Inflammatory macrophage treated with lipopolysaccharide for 1 hour (primary cell): ENCODE results near the gene PHF10.

Source experiments
- DNase-seq, 2 donors: peaks; one replicate each; pipeline ENCODE4 v3.0.0-alpha.2; 2020 to 2022

Gene PHF10

GRCh38 chr6:169671563-169671962 lies 52.7 kb downstream of the PHF10 start:
- no peak for DNase-seq

GRCh38 chr6:169669889-169670288 lies 54.4 kb downstream of the PHF10 start:
- peak; percentile 50 to 80 for DNase-seq

GRCh38 chr6:169669147-169669546 lies 55.2 kb downstream of the PHF10 start:
- no peak for DNase-seq

- no peak for DNase-seq
Observed at GRCh38 chr6:169668203-169668847, 56.0 kb downstream of the PHF10 start.

GRCh38 chr6:169667716-169668115 lies 56.6 kb downstream of the PHF10 start:
- DNase-seq, result no peak

- no peak for DNase-seq
Observed at GRCh38 chr6:169666441-169666840, 57.9 kb downstream of the PHF10 start.

GRCh38 chr6:169665289-169665688 lies 59.0 kb downstream of the PHF10 start:
- no peak for DNase-seq

- no peak for DNase-seq
Observed at GRCh38 chr6:169664227-169664626, 60.1 kb downstream of the PHF10 start.

GRCh38 chr6:169663468-169663867 lies 60.8 kb downstream of the PHF10 start:
- no peak for DNase-seq

- no peak for DNase-seq
Observed at GRCh38 chr6:169661391-169661756, 62.9 kb downstream of the PHF10 start.

GRCh38 chr6:169660751-169661390 lies 63.4 kb downstream of the PHF10 start:
- DNase-seq, result no peak

- no peak for DNase-seq
Observed at GRCh38 chr6:169659820-169660610, 64.3 kb downstream of the PHF10 start.

GRCh38 chr6:169657284-169657610 lies 67.1 kb downstream of the PHF10 start:
- no peak for DNase-seq

- no peak for DNase-seq
Observed at GRCh38 chr6:169656546-169657283, 67.6 kb downstream of the PHF10 start.

- peak; percentile 61 to 68 for DNase-seq
Observed at GRCh38 chr6:169654598-169655391, 69.5 kb downstream of the PHF10 start.
